ENCODE data around the gene MAPRE2.

The MAPRE2 gene

GRCh38 chr18:35028536-35028935 is 12.7 kb upstream of the MAPRE2 start:
- no peak for TF ChIP-seq TAF1 (IDR thresholded peaks at IDR 0.05; ENCODE audit: low read depth)

DNA sequence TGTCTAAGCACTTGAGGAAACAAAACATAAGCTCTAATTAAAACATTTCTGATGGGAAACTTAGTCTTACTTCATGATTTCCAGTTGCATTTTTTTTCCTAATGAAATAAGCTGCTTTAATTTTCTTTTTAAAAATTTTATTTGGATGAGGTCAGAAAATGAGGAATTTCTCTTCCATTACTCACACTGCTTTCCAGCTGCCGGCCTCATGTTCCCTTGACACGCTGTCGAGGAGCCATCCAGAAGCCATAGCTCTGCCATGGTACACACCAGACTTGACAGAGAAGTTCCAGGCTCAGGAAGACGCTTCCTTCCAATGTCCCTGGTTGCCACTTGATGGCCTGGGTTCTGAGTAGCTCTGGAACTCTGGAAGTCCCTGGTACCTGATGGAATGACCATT is 12.1 kb upstream of the MAPRE2 start:
- TF ChIP-seq EP300 (IDR thresholded peaks at IDR 0.05; ENCODE audit: borderline replicate concordance): no peak
- TF ChIP-seq CREB1 (IDR thresholded peaks at IDR 0.05; ENCODE audit: low read depth): no peak
- no peak for TF ChIP-seq EGR1 (IDR thresholded peaks at IDR 0.05)
- TF ChIP-seq TCF12 (IDR thresholded peaks at IDR 0.05; ENCODE audit: low read depth): no peak
- TF ChIP-seq, protein P1, sequence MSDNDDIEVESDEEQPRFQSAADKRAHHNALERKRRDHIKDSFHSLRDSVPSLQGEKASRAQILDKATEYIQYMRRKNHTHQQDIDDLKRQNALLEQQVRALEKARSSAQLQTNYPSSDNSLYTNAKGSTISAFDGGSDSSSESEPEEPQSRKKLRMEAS (IDR thresholded peaks at IDR 0.05): no peak
- no peak for TF ChIP-seq NFIC (IDR thresholded peaks at IDR 0.05)
- TF ChIP-seq ZBTB7A (IDR thresholded peaks at IDR 0.05; ENCODE audit: low read depth): no peak
- TF ChIP-seq CEBPB (IDR thresholded peaks at IDR 0.05): no peak
- TF ChIP-seq TAF1 (IDR thresholded peaks at IDR 0.05; ENCODE audit: low read depth): no peak
- TF ChIP-seq YY1 (IDR thresholded peaks at IDR 0.05; ENCODE audit: low read depth): no peak
- TF ChIP-seq, protein P2, sequence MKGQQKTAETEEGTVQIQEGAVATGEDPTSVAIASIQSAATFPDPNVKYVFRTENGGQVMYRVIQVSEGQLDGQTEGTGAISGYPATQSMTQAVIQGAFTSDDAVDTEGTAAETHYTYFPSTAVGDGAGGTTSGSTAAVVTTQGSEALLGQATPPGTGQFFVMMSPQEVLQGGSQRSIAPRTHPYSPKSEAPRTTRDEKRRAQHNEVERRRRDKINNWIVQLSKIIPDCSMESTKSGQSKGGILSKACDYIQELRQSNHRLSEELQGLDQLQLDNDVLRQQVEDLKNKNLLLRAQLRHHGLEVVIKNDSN (IDR thresholded peaks at IDR 0.05): no peak
- TF ChIP-seq REST (IDR thresholded peaks at IDR 0.05; ENCODE audit: low read depth): no peak
- TF ChIP-seq RAD21 (IDR thresholded peaks at IDR 0.05; ENCODE audit: low read depth): no peak
- no peak for TF ChIP-seq FOXM1 (IDR thresholded peaks at IDR 0.05; ENCODE audit: borderline replicate concordance, low read depth)
- no peak for TF ChIP-seq TEAD4 (IDR thresholded peaks at IDR 0.05)

- TF ChIP-seq FOXM1 (IDR thresholded peaks at IDR 0.05; ENCODE audit: borderline replicate concordance, low read depth) (no peak), NFIC (IDR thresholded peaks at IDR 0.05) (no peak), TAF1 (IDR thresholded peaks at IDR 0.05; ENCODE audit: low read depth) (no peak), ZBTB7A (IDR thresholded peaks at IDR 0.05; ENCODE audit: low read depth) (no peak), EGR1 (IDR thresholded peaks at IDR 0.05) (no peak), CEBPB (IDR thresholded peaks at IDR 0.05) (no peak), TCF12 (IDR thresholded peaks at IDR 0.05; ENCODE audit: low read depth) (no peak), RAD21 (IDR thresholded peaks at IDR 0.05; ENCODE audit: low read depth) (no peak), YY1 (IDR thresholded peaks at IDR 0.05; ENCODE audit: low read depth) (no peak), REST (IDR thresholded peaks at IDR 0.05; ENCODE audit: low read depth) (no peak), TEAD4 (IDR thresholded peaks at IDR 0.05) (no peak), EP300 (IDR thresholded peaks at IDR 0.05; ENCODE audit: borderline replicate concordance) (no peak), CREB1 (IDR thresholded peaks at IDR 0.05; ENCODE audit: low read depth) (no peak)
- TF ChIP-seq, protein P1 (IDR thresholded peaks at IDR 0.05): no peak
- TF ChIP-seq, protein P2 (IDR thresholded peaks at IDR 0.05): no peak
Measured at GRCh38 chr18:35029770-35030169, 11.4 kb upstream of the MAPRE2 start.

- TF ChIP-seq REST (IDR thresholded peaks at IDR 0.05; ENCODE audit: low read depth): no peak
- TF ChIP-seq RAD21 (IDR thresholded peaks at IDR 0.05; ENCODE audit: low read depth): no peak
- no peak for TF ChIP-seq CREB1 (IDR thresholded peaks at IDR 0.05; ENCODE audit: low read depth)
- TF ChIP-seq YY1 (IDR thresholded peaks at IDR 0.05; ENCODE audit: low read depth): no peak
- TF ChIP-seq, protein P1 (IDR thresholded peaks at IDR 0.05): no peak
- no peak for TF ChIP-seq NFIC (IDR thresholded peaks at IDR 0.05)
- no peak for TF ChIP-seq FOXM1 (IDR thresholded peaks at IDR 0.05; ENCODE audit: borderline replicate concordance, low read depth)
- no peak for TF ChIP-seq TEAD4 (IDR thresholded peaks at IDR 0.05)
- TF ChIP-seq EGR1 (IDR thresholded peaks at IDR 0.05): no peak
- no peak for TF ChIP-seq TAF1 (IDR thresholded peaks at IDR 0.05; ENCODE audit: low read depth)
- no peak for TF ChIP-seq ZBTB7A (IDR thresholded peaks at IDR 0.05; ENCODE audit: low read depth)
- no peak for TF ChIP-seq TCF12 (IDR thresholded peaks at IDR 0.05; ENCODE audit: low read depth)
Measured at GRCh38 chr18:35030277-35030989, 10.8 kb upstream of the MAPRE2 start.
